ENCODE results near the gene C7orf33. TPM values are rescaled to one million over a fixed set of nuclear protein-coding genes. Genes with fewer than 3 reads are reported as not detected.

C7orf33 gene
- total RNA-seq, 4 donors from 2014 or later, result not detected

GRCh38 chr7:148580446-148580845 lies 10.1 kb upstream of the C7orf33 start:
- no peak for TF ChIP-seq POLR2A (IDR thresholded peaks at IDR 0.05)
- TF ChIP-seq, protein P1, sequence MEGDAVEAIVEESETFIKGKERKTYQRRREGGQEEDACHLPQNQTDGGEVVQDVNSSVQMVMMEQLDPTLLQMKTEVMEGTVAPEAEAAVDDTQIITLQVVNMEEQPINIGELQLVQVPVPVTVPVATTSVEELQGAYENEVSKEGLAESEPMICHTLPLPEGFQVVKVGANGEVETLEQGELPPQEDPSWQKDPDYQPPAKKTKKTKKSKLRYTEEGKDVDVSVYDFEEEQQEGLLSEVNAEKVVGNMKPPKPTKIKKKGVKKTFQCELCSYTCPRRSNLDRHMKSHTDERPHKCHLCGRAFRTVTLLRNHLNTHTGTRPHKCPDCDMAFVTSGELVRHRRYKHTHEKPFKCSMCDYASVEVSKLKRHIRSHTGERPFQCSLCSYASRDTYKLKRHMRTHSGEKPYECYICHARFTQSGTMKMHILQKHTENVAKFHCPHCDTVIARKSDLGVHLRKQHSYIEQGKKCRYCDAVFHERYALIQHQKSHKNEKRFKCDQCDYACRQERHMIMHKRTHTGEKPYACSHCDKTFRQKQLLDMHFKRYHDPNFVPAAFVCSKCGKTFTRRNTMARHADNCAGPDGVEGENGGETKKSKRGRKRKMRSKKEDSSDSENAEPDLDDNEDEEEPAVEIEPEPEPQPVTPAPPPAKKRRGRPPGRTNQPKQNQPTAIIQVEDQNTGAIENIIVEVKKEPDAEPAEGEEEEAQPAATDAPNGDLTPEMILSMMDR (IDR thresholded peaks at IDR 0.05), result no peak
- intact Hi-C loops (cut with DNase I; ENCODE audit: low total_unique reads), result no loop called here
- H3K4me3 ChIP-seq, result no peak overlapping the region
- no peaks in the 10 kb centered on the region for H3K36me3 ChIP-seq
- H3K4me1 ChIP-seq, result no peaks in the 10 kb centered on the region
- H3K27me3 ChIP-seq, result no peaks in the 10 kb centered on the region
- no peak for DNase-seq
- no peaks in the 10 kb centered on the region for H3K9me3 ChIP-seq
- no peak overlapping the region for H3K27ac ChIP-seq

GRCh38 chr7:148581624-148582023 lies 8.9 kb upstream of the C7orf33 start:
- H3K4me3 ChIP-seq, result no peak overlapping the region
- no peak overlapping the region for H3K27ac ChIP-seq
- intact Hi-C loops (cut with DNase I; ENCODE audit: low total_unique reads), result no loop called here
- H3K9me3 ChIP-seq, result no peaks in the 10 kb centered on the region
- H3K36me3 ChIP-seq, result no peaks in the 10 kb centered on the region
- H3K27me3 ChIP-seq, result no peaks in the 10 kb centered on the region
- TF ChIP-seq, protein P1 (IDR thresholded peaks at IDR 0.05), result no peak
- no peak for TF ChIP-seq POLR2A (IDR thresholded peaks at IDR 0.05)
- H3K4me1 ChIP-seq, result no peaks in the 10 kb centered on the region
- no peak for DNase-seq

DNA sequence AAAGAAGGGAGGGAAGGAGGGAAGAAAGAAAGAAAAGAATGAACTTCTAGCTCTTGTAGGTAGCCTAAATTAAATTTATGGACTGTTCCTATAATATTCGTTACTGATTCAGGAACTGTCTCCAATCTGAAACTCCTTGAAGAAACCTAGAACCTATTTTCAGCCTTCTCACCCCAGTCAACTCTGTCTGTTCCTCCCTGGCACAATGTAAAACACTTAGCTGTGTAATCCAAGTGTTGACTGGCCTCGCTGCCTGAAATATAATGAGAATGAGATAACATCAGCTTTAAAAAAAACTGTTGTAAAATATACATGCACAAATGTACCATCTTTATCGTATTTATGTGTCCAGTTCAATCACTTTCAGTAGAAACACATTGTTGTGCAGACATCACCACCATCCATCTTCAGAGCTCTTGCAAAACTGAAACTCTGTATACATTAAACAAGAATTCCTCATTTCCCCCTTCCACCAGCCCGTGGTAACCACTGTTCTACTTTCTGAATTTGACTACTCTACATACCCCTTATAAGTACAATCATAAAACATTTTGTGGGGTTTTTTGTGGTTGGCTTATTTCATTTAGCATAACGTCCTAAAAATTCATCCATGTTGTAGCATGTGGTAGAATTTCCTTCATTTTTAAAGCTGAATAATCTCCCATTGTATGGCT lies 6.3 kb upstream of the C7orf33 start:
- Histone ChIP-seq H3K36me3 (no peaks in the 10 kb centered on the region), H3K4me1 (no peaks in the 10 kb centered on the region), H3K27ac (no peak overlapping the region), H3K9me3 (no peaks in the 10 kb centered on the region), H3K4me3 (no peak overlapping the region), H3K27me3 (no peaks in the 10 kb centered on the region)
- TF ChIP-seq POLR2A (IDR thresholded peaks at IDR 0.05), result no peak
- TF ChIP-seq, protein P1 (IDR thresholded peaks at IDR 0.05), result no peak
- no peak for DNase-seq
- intact Hi-C loops (cut with DNase I; ENCODE audit: low total_unique reads), result no loop called here

- Histone ChIP-seq H3K36me3 (no peaks in the 10 kb centered on the region), H3K4me1 (no peaks in the 10 kb centered on the region), H3K9me3 (no peaks in the 10 kb centered on the region), H3K27me3 (no peaks in the 10 kb centered on the region), H3K27ac (no peak overlapping the region), H3K4me3 (no peak overlapping the region)
- intact Hi-C loops (cut with DNase I; ENCODE audit: low total_unique reads), result no loop called here
- DNase-seq, result no peak
- no peak for TF ChIP-seq POLR2A (IDR thresholded peaks at IDR 0.05)
- TF ChIP-seq, protein P1 (IDR thresholded peaks at IDR 0.05), result no peak
These were observed 5.2 kb upstream of the C7orf33 start for GRCh38 chr7:148585399-148585798.

DNA sequence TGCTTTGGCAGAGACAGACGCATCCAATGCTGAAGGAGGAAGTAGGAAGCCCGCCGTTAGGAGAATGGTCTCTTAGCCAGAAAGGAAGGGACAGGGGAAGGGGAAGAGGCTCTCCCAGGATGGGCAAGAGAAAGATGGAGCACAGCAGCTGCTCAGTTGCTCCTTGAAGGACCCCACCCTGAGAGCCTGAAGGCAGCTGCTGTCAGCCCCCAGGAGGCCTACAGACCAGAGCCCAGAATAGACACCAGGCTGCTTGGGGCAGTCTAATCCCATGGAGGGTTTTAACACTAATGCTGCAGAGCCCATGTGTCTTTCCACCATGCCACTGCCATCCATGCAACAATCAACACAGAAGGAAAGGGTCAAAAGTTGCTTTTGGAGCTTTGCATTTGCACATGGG lies 3.5 kb upstream of the C7orf33 start:
- Histone ChIP-seq H3K4me3 (no peak overlapping the region), H3K9me3 (no peaks in the 10 kb centered on the region), H3K27me3 (no peaks in the 10 kb centered on the region), H3K36me3 (no peaks in the 10 kb centered on the region), H3K27ac (no peak overlapping the region), H3K4me1 (no peaks in the 10 kb centered on the region)
- DNase-seq, result no peak
- intact Hi-C loops (cut with DNase I; ENCODE audit: low total_unique reads), result no loop called here
- no peak for TF ChIP-seq POLR2A (IDR thresholded peaks at IDR 0.05)
- TF ChIP-seq, protein P1 (IDR thresholded peaks at IDR 0.05), result no peak
